Mesendoderm (in vitro differentiated cells): ENCODE data around the gene SIGLEC8.
"Not testable (repeated sequence)": the region's sequence is repeated elsewhere in the genome, so short reads cannot be mapped to it uniquely, and the experiment has no call there.

ENCODE experiments used
- DNase-seq: peaks from one replicate; pipeline ENCODE4 v3.0.0; 2013
- H2AK5ac ChIP-seq: 2 replicates; pipeline ENCODE4 v1.6.1; 2013; ENCODE audit warnings: low read length, inconsistent platforms
- H2BK120ac ChIP-seq: 2 replicates; pipeline ENCODE4 v1.6.1; 2013; ENCODE audit warnings: low read depth, mild to moderate bottlenecking, low read length, moderate library complexity, mixed read lengths
- H2BK15ac ChIP-seq: replicated peaks from 2 replicates; pipeline ENCODE4 v1.6.1; 2013; ENCODE audit warnings: low read depth, mild to moderate bottlenecking, moderate library complexity
- H2BK5ac ChIP-seq: 2 replicates; pipeline ENCODE4 v1.6.1; 2013; ENCODE audit warnings: low read length, inconsistent platforms
- H3K18ac ChIP-seq: 2 replicates; pipeline ENCODE4 v1.6.1; 2013; ENCODE audit warnings: mild to moderate bottlenecking, low read length, mixed read lengths
- H3K23ac ChIP-seq: one replicate; pipeline ENCODE4 v1.6.1; 2013; ENCODE audit warnings: low read length
- H3K27ac ChIP-seq: 2 replicates; pipeline ENCODE4 v1.5.1; 2013; ENCODE audit warnings: low read depth, mild to moderate bottlenecking, inconsistent platforms, low read length, moderate library complexity
- H3K27me3 ChIP-seq: 2 replicates; pipeline ENCODE4 v1.6.1; 2013; ENCODE audit warnings: low read length, control low read depth, mild to moderate bottlenecking, inconsistent platforms; ENCODE audit not compliant: insufficient read depth, poor library complexity
- H3K36me3 ChIP-seq: 2 replicates; pipeline ENCODE4 v1.6.1; 2013; ENCODE audit warnings: low read length, inconsistent platforms; ENCODE audit not compliant: control insufficient read depth, insufficient read depth
- H3K4ac ChIP-seq: one replicate; pipeline ENCODE4 v1.6.1; 2013; ENCODE audit warnings: low read depth, mild to moderate bottlenecking, low read length, moderate library complexity
- H3K4me1 ChIP-seq: 2 replicates; pipeline ENCODE4 v1.6.1; 2013; ENCODE audit warnings: low read depth, low read length, inconsistent platforms; ENCODE audit not compliant: control insufficient read depth
- H3K4me2 ChIP-seq: 2 replicates; pipeline ENCODE4 v1.6.1; 2013; ENCODE audit warnings: low read length
- H3K4me3 ChIP-seq: 2 replicates; pipeline ENCODE4 v1.5.1; 2013; ENCODE audit warnings: mild to moderate bottlenecking, low read length
- H3K56ac ChIP-seq: one replicate; pipeline ENCODE4 v1.6.1; 2013; ENCODE audit warnings: low read length
- H3K79me1 ChIP-seq: 2 replicates; pipeline ENCODE4 v1.6.1; 2013; ENCODE audit warnings: low read length, inconsistent platforms
- H3K79me2 ChIP-seq: 2 replicates; pipeline ENCODE4 v1.6.1; 2013; ENCODE audit warnings: mild to moderate bottlenecking, low read length; ENCODE audit not compliant: control insufficient read depth, insufficient read depth
- H3K9ac ChIP-seq: 2 replicates; pipeline ENCODE4 v1.6.1; 2013; ENCODE audit warnings: low read length, inconsistent platforms
- H4K5ac ChIP-seq: one replicate; pipeline ENCODE4 v1.6.1; 2013; ENCODE audit warnings: low read length
- H4K8ac ChIP-seq: one replicate; pipeline ENCODE4 v1.6.1; 2013; ENCODE audit warnings: low read depth, mild to moderate bottlenecking, control low read depth, low read length, moderate library complexity
- WGBS: extraction: QIAGEN DNeasy Blood & Tissue Kit; methylation state at CpG from one replicate; pipeline ENCODE4 v1.1.7; 2013; ENCODE audit warnings: low lambda C conversion rate, missing lambda C conversion rate; ENCODE audit not compliant: insufficient coverage; ENCODE audit errors: extremely low coverage; 5-methylcytosine and 5-hydroxymethylcytosine counted together

Gene SIGLEC8

DNA sequence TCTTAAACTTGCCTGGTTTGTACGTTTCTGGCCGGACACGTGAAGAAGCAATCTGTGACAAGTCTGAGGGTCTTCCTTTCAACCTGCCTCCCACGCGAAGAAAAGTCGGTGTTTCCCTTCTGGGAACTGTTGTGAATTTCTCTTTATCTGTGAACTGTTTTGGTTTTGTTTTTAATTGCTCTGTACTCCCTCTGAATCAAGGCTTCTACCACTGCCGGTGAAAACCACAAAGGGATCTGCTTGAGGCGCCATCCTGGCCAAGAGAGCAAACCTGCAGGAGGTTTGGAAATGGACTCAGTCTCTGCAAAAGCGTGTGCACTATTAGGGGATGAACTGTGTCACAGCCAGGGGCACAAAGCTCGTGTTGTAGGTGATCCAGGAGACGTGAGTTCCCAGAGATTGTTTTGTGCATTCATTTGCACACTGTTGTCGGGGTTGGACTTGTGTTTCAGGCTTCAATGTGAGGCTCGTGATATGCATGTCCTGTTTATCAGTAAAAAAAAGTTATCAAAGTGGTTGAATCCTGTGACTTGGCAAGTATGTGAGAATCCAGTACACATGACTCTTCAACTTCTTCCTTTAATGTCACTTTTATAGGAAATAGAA lies 9.7 kb downstream of the SIGLEC8 start:
- no peak for DNase-seq
- H3K56ac ChIP-seq = no peak overlapping the region
- no peak overlapping the region for H3K18ac ChIP-seq
- no peaks in the 10 kb centered on the region for H3K36me3 ChIP-seq
- no peak overlapping the region for H3K9ac ChIP-seq
- H3K27me3 ChIP-seq = no peaks in the 10 kb centered on the region
- H3K79me1 ChIP-seq = no peaks in the 10 kb centered on the region
- no CpG with 5 or more reads among the region's 13 CpGs for WGBS
- H2BK120ac ChIP-seq = no peak overlapping the region
- H3K27ac ChIP-seq = no peak overlapping the region
- no peak overlapping the region for H3K23ac ChIP-seq
- no peak overlapping the region for H2BK5ac ChIP-seq
- no peak overlapping the region for H3K4me2 ChIP-seq
- no peaks in the 10 kb centered on the region for H3K79me2 ChIP-seq
- H2BK15ac ChIP-seq = no peak overlapping the region
- no peak overlapping the region for H4K8ac ChIP-seq
- H3K4me3 ChIP-seq = no peak overlapping the region
- no peak overlapping the region for H2AK5ac ChIP-seq
- no peaks in the 10 kb centered on the region for H3K4me1 ChIP-seq
- H3K4ac ChIP-seq = no peak overlapping the region
- no peak overlapping the region for H4K5ac ChIP-seq

DNA sequence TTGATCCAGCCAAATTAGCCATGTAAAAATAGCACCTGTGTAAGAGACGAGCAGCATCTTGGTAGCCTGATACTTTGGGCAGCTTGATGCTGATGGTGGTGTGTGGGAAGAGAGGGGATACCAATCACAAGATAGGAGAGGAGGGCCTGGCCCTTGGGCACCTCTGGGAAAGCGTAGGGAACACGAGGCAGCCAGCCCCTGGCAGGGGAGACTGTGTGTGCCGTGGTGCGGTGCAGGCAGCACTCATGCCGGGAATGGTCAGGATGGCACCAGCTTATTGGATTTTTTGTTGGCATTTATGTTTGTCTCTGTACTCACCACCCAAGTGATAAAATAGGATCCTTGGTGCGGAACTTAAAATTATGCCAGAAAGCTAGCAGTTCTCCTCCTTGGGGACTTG lies 10.2 kb downstream of the SIGLEC8 start:
- Histone ChIP-seq H4K8ac (no peak overlapping the region), H3K18ac (no peak overlapping the region), H3K79me2 (no peaks in the 10 kb centered on the region), H3K79me1 (no peaks in the 10 kb centered on the region), H3K56ac (no peak overlapping the region), H3K9ac (no peak overlapping the region), H2AK5ac (no peak overlapping the region), H3K27me3 (no peaks in the 10 kb centered on the region), H3K4me1 (no peaks in the 10 kb centered on the region), H3K4me3 (no peak overlapping the region), H2BK120ac (no peak overlapping the region), H3K23ac (no peak overlapping the region), H3K36me3 (no peaks in the 10 kb centered on the region), H3K27ac (no peak overlapping the region), H2BK15ac (no peak overlapping the region), H3K4ac (no peak overlapping the region), H4K5ac (no peak overlapping the region), H3K4me2 (no peak overlapping the region), H2BK5ac (no peak overlapping the region)
- no peak for DNase-seq
- no CpG with 5 or more reads among the region's 7 CpGs for WGBS

- H3K4me2 ChIP-seq, H2BK5ac ChIP-seq, H3K56ac ChIP-seq, DNase-seq, H4K5ac ChIP-seq, H3K79me2 ChIP-seq, H3K9ac ChIP-seq, H2BK15ac ChIP-seq, H4K8ac ChIP-seq, H3K27ac ChIP-seq, H2BK120ac ChIP-seq, H3K4me3 ChIP-seq, H3K36me3 ChIP-seq, H2AK5ac ChIP-seq, H3K23ac ChIP-seq, H3K18ac ChIP-seq, H3K4ac ChIP-seq, H3K4me1 ChIP-seq, H3K79me1 ChIP-seq, H3K27me3 ChIP-seq: not testable (repeated sequence)
- no CpG with 5 or more reads among the region's 3 CpGs for WGBS
These were observed 10.7 kb downstream of the SIGLEC8 start for GRCh38 chr19:51447510-51447909.

- no peak overlapping the region for H4K5ac ChIP-seq
- no peak overlapping the region for H4K8ac ChIP-seq
- H3K23ac ChIP-seq = no peak overlapping the region
- H3K27me3 ChIP-seq = no peaks in the 10 kb centered on the region
- H3K27ac ChIP-seq = no peak overlapping the region
- no peak overlapping the region for H3K18ac ChIP-seq
- no peak overlapping the region for H3K4ac ChIP-seq
- no peak overlapping the region for H2BK5ac ChIP-seq
- H3K56ac ChIP-seq = no peak overlapping the region
- H3K4me3 ChIP-seq = no peak overlapping the region
- H2AK5ac ChIP-seq = no peak overlapping the region
- no CpG with 5 or more reads among the region's 31 CpGs for WGBS
- no peak overlapping the region for H3K9ac ChIP-seq
- no peaks in the 10 kb centered on the region for H3K36me3 ChIP-seq
- DNase-seq = no peak
- H3K79me2 ChIP-seq = no peaks in the 10 kb centered on the region
- H2BK120ac ChIP-seq = no peak overlapping the region
- no peaks in the 10 kb centered on the region for H3K4me1 ChIP-seq
- no peak overlapping the region for H2BK15ac ChIP-seq
- no peak overlapping the region for H3K4me2 ChIP-seq
- H3K79me1 ChIP-seq = no peaks in the 10 kb centered on the region
These were observed 16.6 kb downstream of the SIGLEC8 start for GRCh38 chr19:51441410-51442390.

DNA sequence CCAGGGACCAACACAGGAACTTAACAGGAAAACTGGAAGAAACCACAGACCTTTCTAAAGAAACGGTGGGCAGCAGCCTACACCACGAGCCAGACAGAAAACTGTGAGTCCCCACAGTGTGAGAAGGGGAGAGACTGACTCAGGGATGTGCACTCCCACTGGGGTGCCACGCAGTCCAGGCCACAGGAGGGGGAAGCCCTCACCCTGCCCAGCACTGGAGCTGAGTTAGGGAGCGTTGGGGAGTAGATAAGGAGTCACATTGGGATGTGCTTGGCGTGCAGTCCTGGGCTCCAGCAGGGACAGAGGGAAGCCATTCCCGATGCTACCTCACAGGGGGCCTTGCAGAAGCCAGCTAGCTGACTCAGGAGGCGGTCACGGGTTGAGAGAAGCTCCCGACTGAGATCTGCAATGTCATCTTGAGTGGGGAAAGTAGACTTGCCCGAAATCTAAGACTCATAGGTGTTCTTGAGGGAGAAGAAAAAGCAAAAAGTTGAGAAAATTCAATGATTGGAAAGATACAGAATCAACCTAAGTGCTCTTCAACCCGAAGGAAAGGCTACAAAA lies 17.3 kb downstream of the SIGLEC8 start:
- Histone ChIP-seq H3K27ac (no peak overlapping the region), H2BK120ac (no peak overlapping the region), H3K36me3 (no peaks in the 10 kb centered on the region), H3K4me1 (no peaks in the 10 kb centered on the region), H4K8ac (no peak overlapping the region), H3K18ac (no peak overlapping the region), H3K4me3 (no peak overlapping the region), H3K4me2 (no peak overlapping the region), H3K79me2 (no peaks in the 10 kb centered on the region), H3K9ac (no peak overlapping the region), H2BK5ac (no peak overlapping the region), H3K79me1 (no peaks in the 10 kb centered on the region), H2AK5ac (no peak overlapping the region), H3K56ac (no peak overlapping the region), H3K4ac (no peak overlapping the region), H4K5ac (no peak overlapping the region), H2BK15ac (no peak overlapping the region), H3K27me3 (no peaks in the 10 kb centered on the region), H3K23ac (no peak overlapping the region)
- no peak for DNase-seq
- WGBS = no CpG with 5 or more reads among the region's 11 CpGs
